ENCODE measurements around the gene HPCAL1.

GRCh38 chr2:10345813-10346212 lies 43.1 kb downstream of the HPCAL1 start:
- TF ChIP-seq, protein P1, sequence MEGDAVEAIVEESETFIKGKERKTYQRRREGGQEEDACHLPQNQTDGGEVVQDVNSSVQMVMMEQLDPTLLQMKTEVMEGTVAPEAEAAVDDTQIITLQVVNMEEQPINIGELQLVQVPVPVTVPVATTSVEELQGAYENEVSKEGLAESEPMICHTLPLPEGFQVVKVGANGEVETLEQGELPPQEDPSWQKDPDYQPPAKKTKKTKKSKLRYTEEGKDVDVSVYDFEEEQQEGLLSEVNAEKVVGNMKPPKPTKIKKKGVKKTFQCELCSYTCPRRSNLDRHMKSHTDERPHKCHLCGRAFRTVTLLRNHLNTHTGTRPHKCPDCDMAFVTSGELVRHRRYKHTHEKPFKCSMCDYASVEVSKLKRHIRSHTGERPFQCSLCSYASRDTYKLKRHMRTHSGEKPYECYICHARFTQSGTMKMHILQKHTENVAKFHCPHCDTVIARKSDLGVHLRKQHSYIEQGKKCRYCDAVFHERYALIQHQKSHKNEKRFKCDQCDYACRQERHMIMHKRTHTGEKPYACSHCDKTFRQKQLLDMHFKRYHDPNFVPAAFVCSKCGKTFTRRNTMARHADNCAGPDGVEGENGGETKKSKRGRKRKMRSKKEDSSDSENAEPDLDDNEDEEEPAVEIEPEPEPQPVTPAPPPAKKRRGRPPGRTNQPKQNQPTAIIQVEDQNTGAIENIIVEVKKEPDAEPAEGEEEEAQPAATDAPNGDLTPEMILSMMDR (IDR thresholded peaks at IDR 0.05; ENCODE audit: insufficient read depth, low read length, poor library complexity, severe bottlenecking) = no peak
- TF ChIP-seq EZH2phosphoT487 (conservative IDR thresholded peaks at IDR 0.05; ENCODE audit: low read length) = no peak

Measured in SU-DHL-6 (cell line).